Neural progenitor cell (in vitro differentiated cells): ENCODE results near the gene QSOX1. TPM values are rescaled to one million over a fixed set of nuclear protein-coding genes. Genes with fewer than 3 reads are reported as not detected.

Experiments
- DNase-seq: peaks from one replicate; pipeline ENCODE4 v3.0.0-alpha.2; 2016; ENCODE audit warnings: low spot score
- H2AFZ ChIP-seq: fragments of 200-600 bp; sonication (generic); replicated peaks from 2 replicates; pipeline ENCODE4 v1.6.1; 2016; ENCODE audit warnings: antibody characterized with exemption
- H3F3A ChIP-seq: fragments of 200-600 bp; sonication (generic); 2 replicates; pipeline ENCODE4 v1.6.1; 2016; ENCODE audit warnings: antibody characterized with exemption, low read depth
- H3K27ac ChIP-seq: fragments of 200-600 bp; sonication (generic); 2 replicates; pipeline ENCODE4 v1.5.1; 2016; ENCODE audit warnings: mild to moderate bottlenecking
- H3K27me3 ChIP-seq: fragments of 200-600 bp; sonication (generic); 2 replicates; pipeline ENCODE4 v1.6.1; 2016; ENCODE audit warnings: mild to moderate bottlenecking, moderate library complexity
- H3K36me3 ChIP-seq: fragments of 200-600 bp; sonication (generic); 2 replicates; pipeline ENCODE4 v1.5.1; 2016
- H3K4me1 ChIP-seq: fragments of 200-600 bp; sonication (generic); 2 replicates; pipeline ENCODE4 v1.6.1; 2016; ENCODE audit warnings: mixed run types
- H3K4me2 ChIP-seq: fragments of 200-600 bp; sonication (generic); 2 replicates; pipeline ENCODE4 v1.6.1; 2016
- H3K4me3 ChIP-seq: fragments of 200-600 bp; sonication (generic); 2 replicates; pipeline ENCODE4 v1.5.1; 2016
- H3K79me2 ChIP-seq: fragments of 200-600 bp; sonication (generic); 2 replicates; pipeline ENCODE4 v1.6.1; 2016; ENCODE audit warnings: low read depth
- H3K9ac ChIP-seq: fragments of 200-600 bp; sonication (generic); 2 replicates; pipeline ENCODE4 v1.6.1; 2016
- H3K9me3 ChIP-seq: fragments of 200-600 bp; sonication (generic); 2 replicates; pipeline ENCODE4 v1.5.1; 2016; ENCODE audit warnings: low read depth
- H4K20me1 ChIP-seq: fragments of 200-600 bp; sonication (generic); 2 replicates; pipeline ENCODE4 v1.6.1; 2016; ENCODE audit warnings: low read depth
- H3K27ac Mint-ChIP-seq: 3 replicates; pipeline ENCODE4 v1.8.0; 2021; ENCODE audit warnings: mixed read lengths
- H3K27me3 Mint-ChIP-seq: 2 replicates; pipeline ENCODE4 v1.8.0; 2022; ENCODE audit warnings: low read depth, mild to moderate bottlenecking, inconsistent platforms, moderate library complexity, mixed read lengths; ENCODE audit not compliant: insufficient read depth
- H3K36me3 Mint-ChIP-seq: 3 replicates; pipeline ENCODE4 v1.8.0; 2021; ENCODE audit warnings: mixed read lengths
- H3K4me1 Mint-ChIP-seq: 3 replicates; pipeline ENCODE4 v1.8.0; 2021; ENCODE audit warnings: mixed read lengths
- H3K4me3 Mint-ChIP-seq: 3 replicates; pipeline ENCODE4 v1.8.0; 2021; ENCODE audit warnings: mild to moderate bottlenecking, moderate library complexity, mixed read lengths
- H3K9me3 Mint-ChIP-seq: 3 replicates; pipeline ENCODE4 v1.8.0; 2020; ENCODE audit warnings: mixed read lengths
- CTCF ChIP-seq: fragments of 200-600 bp; sonication (generic); IDR thresholded peaks from 2 replicates; pipeline ENCODE4 v1.5.1; 2017; ENCODE audit warnings: antibody characterized with exemption, mild to moderate bottlenecking
- EZH2 ChIP-seq: fragments of 200-600 bp; sonication (generic); IDR thresholded peaks from 2 replicates; pipeline ENCODE4 v1.6.1; 2017; ENCODE audit warnings: antibody characterized with exemption, mild to moderate bottlenecking, moderate library complexity
- EZH2phosphoT487 ChIP-seq: fragments of 200-600 bp; sonication (generic); IDR thresholded peaks from 2 replicates; pipeline ENCODE4 v1.6.1; 2017; ENCODE audit warnings: antibody characterized with exemption
- total RNA-seq: library from RNA; depleted of rRNA; stranded (reverse); fragments of >200 nt; gene quantifications from 2 replicates; pipeline ENCODE4 v1.2.3, GENCODE V29; 2015; ENCODE audit warnings: low replicate concordance

The QSOX1 gene
- total RNA-seq, 1 donor from 2014 or later = 13.6 TPM

DNA sequence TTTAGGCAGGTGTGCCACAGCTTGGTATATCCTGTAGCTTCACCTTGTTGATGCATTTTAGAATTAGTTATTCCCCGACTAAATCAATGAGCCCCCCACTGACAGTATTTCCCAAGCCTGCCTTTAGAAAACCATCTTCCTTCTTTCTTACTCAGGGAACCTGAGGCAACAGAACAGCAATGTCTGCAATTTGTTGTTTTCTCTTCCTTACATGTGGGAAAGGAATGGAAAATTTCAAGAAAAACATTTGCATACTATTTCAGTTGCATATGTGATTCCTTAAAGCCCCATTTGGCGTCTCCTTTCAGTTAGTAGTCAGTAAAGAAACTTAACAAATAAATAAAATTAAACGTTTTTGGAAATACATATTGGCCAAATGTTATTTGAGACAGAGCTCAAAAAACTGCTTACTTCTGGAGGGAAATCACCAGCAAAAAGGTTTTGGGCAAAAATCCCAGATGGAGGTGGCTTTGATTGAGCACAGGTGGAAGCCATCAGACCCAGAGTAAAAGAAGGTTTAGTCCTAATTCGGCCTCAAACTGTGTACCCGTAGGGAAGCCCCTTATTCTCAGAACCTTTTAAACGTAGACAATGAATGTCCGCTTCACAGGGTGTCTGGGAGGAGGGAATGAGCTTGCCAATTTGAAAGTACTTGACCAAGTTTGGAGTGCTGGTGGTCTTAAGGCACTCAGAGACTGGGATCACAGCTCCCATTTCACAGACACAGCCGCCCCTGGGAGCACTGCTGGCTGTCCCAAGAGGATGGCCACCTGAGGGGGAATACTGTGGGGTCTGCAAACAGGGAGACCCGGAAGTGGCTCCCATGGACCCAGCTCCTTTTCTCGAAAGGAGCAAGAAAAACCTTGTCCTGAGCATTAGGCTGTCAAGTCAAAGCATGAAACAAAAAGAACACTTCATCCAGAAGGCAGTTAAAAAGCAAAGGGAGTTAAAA lies 84.8 kb downstream of the QSOX1 start:
- Histone ChIP-seq H3K79me2 (no peaks in the 10 kb centered on the region), H3K4me2 (peak overlapping the region; percentile 24), H3K9me3 (no peaks in the 10 kb centered on the region), H3F3A (peaks cover 73% of the 10 kb centered on the region), H3K27ac (no peak overlapping the region), H2AFZ (no peak overlapping the region), H4K20me1 (peaks cover 70% of the 10 kb centered on the region), H3K4me3 (no peak overlapping the region), H3K9ac (no peak overlapping the region), H3K36me3 (no peaks in the 10 kb centered on the region), H3K27me3 (peaks cover 80% of the 10 kb centered on the region), H3K4me1 (peaks cover 53% of the 10 kb centered on the region)
- H3K27ac Mint-ChIP-seq = no peak overlapping the region
- no peaks in the 10 kb centered on the region for H3K36me3 Mint-ChIP-seq
- no peaks in the 10 kb centered on the region for H3K9me3 Mint-ChIP-seq
- H3K4me3 Mint-ChIP-seq = peak overlapping the region; percentile 53
- peak; percentile 68 for DNase-seq
- peaks cover 14% of the 10 kb centered on the region for H3K4me1 Mint-ChIP-seq
- TF ChIP-seq EZH2phosphoT487 (no peak), CTCF (no peak), EZH2 (no peak)
- H3K27me3 Mint-ChIP-seq = peaks cover 85% of the 10 kb centered on the region

DNA sequence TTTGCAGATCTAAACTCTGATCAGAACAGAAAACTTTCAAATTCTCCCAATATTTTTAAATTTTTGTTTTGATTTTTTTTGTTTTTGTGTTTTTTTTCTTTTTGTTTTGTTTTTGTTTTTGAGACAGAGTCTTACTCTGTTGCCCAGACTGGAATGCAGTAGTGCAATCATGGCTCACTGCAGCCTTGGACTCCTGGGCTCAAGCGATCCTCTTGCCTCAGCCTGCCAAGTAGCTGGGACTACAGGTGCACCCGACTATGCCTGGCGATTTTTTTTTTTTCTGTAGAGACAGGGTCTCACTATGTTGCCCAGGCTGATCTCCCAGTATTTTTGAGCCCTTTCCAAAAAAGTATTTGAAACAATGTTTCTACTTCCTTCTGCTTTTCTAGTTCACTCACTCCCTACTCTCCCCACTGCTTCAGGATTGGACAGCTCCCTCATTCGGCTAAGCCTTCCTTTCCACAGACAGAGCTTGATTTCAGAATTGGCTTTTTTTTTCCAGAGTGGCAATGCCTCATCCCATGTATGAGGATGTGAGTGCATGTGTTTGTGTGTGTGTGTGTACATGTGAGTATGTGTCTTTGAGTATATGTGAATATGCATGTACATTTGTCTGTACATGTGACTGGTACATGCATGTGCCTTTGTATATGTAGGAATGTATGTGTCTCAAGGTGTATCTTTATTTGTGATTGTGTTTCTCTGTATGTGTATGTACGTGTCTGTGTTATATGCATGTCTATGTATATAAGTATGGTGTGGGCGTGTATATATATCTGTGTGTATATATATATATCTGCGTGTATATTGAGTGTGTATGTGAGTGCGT lies 87.3 kb downstream of the QSOX1 start:
- no peak for TF ChIP-seq EZH2
- TF ChIP-seq CTCF = no peak
- TF ChIP-seq EZH2phosphoT487 = no peak
- DNase-seq = no peak
- H3K4me3 ChIP-seq = no peak overlapping the region
- no peak overlapping the region for H3K27ac ChIP-seq
- no peaks in the 10 kb centered on the region for H3K36me3 ChIP-seq
- Mint-ChIP-seq H3K4me1 (peaks cover 6% of the 10 kb centered on the region), H3K4me3 (peak overlapping the region; percentile 8), H3K9me3 (no peaks in the 10 kb centered on the region), H3K36me3 (no peaks in the 10 kb centered on the region), H3K27ac (no peak overlapping the region), H3K27me3 (peaks cover 63% of the 10 kb centered on the region)
- H3F3A ChIP-seq = peaks cover 48% of the 10 kb centered on the region
- H3K9ac ChIP-seq = no peak overlapping the region
- H3K79me2 ChIP-seq = no peaks in the 10 kb centered on the region
- H2AFZ ChIP-seq = no peak overlapping the region
- peaks cover 55% of the 10 kb centered on the region for H3K27me3 ChIP-seq
- no peaks in the 10 kb centered on the region for H3K9me3 ChIP-seq
- peaks cover 28% of the 10 kb centered on the region for H3K4me1 ChIP-seq
- H4K20me1 ChIP-seq = peaks cover 45% of the 10 kb centered on the region
- no peak overlapping the region for H3K4me2 ChIP-seq

GRCh38 chr1:180243517-180244221 lies 89.0 kb downstream of the QSOX1 start:
- TF ChIP-seq EZH2 = no peak
- TF ChIP-seq CTCF = no peak
- TF ChIP-seq EZH2phosphoT487 = no peak
- peaks cover 46% of the 10 kb centered on the region for H3K27me3 Mint-ChIP-seq
- no peaks in the 10 kb centered on the region for H3K36me3 Mint-ChIP-seq

More at GRCh38 chr1:180243517-180244221, 89.0 kb downstream of the QSOX1 start:
- Mint-ChIP-seq H3K4me1 (peaks cover 6% of the 10 kb centered on the region), H3K9me3 (no peaks in the 10 kb centered on the region), H3K27ac (no peak overlapping the region), H3K4me3 (no peak overlapping the region)
- Histone ChIP-seq H3K36me3 (no peaks in the 10 kb centered on the region), H4K20me1 (peaks cover 27% of the 10 kb centered on the region), H3K9ac (no peak overlapping the region), H3F3A (peaks cover 31% of the 10 kb centered on the region), H3K27me3 (peaks cover 37% of the 10 kb centered on the region), H3K9me3 (no peaks in the 10 kb centered on the region), H2AFZ (no peak overlapping the region), H3K27ac (no peak overlapping the region), H3K4me3 (no peak overlapping the region), H3K4me2 (no peak overlapping the region), H3K79me2 (no peaks in the 10 kb centered on the region), H3K4me1 (peaks cover 14% of the 10 kb centered on the region)
- DNase-seq = no peak
